Activated T-cell treated with anti-CD3 and anti-CD28 coated beads for 1 hour (primary cell): ENCODE measurements around the gene SPACA4.

Experiments
- DNase-seq: peaks from one replicate; pipeline ENCODE4 v3.0.0-alpha.2; 2020; ENCODE audit warnings: low read depth

SPACA4 gene

GRCh38 chr19:48634424-48635262 lies 28.1 kb downstream of the SPACA4 start:
- DNase-seq, result peak; percentile 88

DNA sequence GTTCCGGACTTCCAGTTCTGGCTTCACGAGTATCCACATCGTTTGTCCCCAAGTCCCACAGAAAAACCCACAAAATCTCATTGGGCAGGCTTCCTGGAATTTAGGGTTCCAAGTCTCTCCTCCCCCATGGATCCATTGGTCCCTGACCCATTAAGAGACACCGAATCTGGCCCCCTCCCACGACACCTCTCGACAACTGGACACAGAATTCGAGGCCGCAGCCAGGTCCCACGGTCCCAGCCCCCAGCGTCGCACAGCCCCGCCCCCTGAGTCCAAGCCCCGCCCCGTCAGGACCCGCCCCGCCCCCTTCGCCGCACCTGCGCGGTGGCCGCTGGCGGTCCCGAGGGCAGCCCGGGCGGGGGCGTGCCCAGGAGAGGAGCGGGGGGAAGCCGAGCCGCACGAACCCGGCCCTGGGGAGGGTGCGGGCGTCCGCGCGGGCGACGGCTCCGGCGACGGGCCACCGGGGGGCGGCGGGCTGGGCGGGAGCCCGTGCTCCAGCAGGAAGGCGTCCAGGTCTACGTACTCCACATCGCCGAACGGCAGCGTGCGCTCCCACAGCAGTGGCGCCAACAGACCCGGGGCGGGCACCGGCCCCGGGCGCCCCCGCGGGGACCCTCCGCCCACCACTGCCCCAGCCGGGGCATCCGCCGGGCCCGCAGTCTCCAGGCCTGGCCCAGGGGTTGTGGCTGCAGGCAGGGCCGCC lies 28.9 kb downstream of the SPACA4 start:
- peak; percentile 74 for DNase-seq

GRCh38 chr19:48635966-48636858 lies 29.7 kb downstream of the SPACA4 start:
- DNase-seq, result no peak

GRCh38 chr19:48636859-48637448 lies 30.4 kb downstream of the SPACA4 start, which contains the start of gene DBP:
Gene DBP (minus strand): TSS chr19:48637379. CDS start chr19:48636994, 385 bp downstream.
- DNase-seq, result no peak

GRCh38 chr19:48637449-48637947 lies 31.0 kb downstream of the SPACA4 start:
- DNase-seq, result peak; percentile 99

DNA sequence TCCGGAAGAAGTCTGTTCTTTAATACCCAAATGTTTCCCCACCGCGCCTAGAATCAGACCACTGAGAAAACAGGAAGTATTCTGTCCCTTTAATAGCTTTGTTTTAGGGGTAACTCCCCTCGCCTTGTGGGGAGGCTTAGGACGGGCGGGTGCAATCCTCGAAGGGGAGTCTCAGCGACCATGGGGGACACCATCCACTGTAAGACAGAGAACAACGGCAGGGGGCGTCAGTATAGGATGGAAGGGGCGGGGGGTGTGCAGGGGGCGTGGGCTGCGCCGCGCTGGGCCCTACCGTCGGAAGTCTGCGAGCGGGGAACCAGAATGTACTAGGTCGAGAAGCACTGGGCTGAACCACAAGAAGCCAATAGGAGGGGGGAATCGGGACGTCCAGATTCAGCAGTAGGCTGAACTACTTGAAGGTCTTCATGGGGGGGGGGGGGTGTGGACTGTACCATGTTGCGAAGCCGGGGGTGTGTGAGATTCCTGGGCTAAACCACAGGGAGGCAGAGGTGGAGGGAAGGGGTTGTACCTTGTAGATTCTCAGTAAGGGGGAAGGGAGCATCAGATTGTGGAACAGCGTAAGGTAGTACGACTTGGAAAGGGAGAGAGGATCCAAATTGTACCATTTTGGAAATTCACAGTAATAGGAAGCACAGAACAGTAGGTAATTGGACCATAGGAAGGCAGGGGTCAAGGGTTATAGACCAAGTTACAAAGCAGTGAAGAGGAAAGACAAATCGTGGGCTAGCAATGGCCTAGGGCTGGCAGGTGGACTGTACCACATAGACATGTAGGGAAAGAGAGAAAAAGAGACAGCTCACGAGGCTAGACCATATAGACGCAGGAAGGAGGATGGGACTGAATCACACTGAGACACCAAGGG lies 31.6 kb downstream of the SPACA4 start:
- peak; percentile 71 for DNase-seq

- no peak for DNase-seq
Observed at GRCh38 chr19:48638831-48639381, 32.4 kb downstream of the SPACA4 start.

DNA sequence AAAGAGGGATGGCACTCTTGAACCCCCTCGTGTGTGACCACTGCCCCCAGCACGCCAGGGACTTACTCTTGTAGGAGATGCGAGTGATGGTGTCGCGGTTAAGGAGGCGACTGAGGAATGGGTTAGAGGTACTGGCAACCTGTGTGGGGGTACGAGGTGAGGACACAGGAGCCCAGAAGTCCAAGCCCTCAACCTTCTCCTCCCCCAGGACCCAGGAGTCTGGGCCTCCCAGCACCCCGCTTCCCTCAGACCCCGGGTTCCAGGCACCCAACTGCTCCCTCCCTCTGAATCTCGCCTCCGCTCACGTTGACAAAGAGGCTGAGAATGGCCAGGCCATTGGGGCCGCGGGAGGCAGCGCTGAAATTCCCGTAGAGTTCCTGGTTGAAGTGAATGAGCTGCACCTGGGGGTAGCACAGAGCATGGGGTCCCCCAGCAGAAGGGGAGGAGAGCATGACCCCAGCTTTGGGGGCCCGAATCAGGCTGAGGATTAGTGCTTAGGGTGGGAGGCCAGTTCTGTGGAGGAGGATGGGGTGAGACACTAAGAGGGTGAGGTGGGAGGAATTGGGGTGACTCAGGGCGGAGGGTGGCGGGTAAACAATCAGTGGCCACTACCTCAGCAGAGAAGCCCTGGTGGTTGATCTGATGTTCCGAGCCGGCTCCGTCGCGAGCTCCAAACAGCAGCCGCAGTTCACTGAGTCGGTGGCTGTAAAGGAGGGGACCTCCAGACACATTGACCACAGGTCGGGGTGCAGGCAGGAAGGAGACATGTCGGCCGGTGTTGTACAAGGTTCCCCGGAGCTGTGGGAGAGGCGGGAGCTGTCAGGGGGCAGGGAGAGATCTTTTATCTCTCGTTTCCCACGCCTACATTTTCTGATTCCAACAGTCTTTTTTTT lies 33.2 kb downstream of the SPACA4 start:
- DNase-seq, result no peak

- DNase-seq, result no peak
Observed at GRCh38 chr19:48641850-48642249, 35.3 kb downstream of the SPACA4 start.

GRCh38 chr19:48642862-48643261 lies 36.3 kb downstream of the SPACA4 start:
- no peak for DNase-seq

GRCh38 chr19:48644355-48644754 lies 37.8 kb downstream of the SPACA4 start:
- DNase-seq, result no peak

- peak; percentile 56 for DNase-seq
Observed at GRCh38 chr19:48644839-48645619, 38.5 kb downstream of the SPACA4 start.

DNA sequence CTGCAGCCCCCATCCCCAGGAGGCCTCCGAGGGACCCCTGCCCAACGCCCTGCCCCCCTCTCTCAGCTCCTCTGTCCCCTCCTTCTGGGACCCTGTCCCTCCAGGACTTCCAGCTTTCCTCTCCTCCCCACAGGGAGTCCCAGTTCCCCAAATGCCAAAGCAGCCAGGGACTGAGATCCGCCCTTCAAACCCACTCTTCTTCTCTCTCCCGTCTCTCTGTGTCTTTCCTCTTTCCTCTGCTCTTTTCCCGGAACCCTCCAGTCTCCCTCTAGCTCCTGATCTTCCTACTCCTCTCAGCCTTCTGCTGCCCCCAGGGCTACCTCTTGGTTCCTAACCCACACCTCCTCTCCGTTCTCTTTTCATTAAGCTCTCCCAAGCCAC lies 39.1 kb downstream of the SPACA4 start:
- DNase-seq, result no peak

DNA sequence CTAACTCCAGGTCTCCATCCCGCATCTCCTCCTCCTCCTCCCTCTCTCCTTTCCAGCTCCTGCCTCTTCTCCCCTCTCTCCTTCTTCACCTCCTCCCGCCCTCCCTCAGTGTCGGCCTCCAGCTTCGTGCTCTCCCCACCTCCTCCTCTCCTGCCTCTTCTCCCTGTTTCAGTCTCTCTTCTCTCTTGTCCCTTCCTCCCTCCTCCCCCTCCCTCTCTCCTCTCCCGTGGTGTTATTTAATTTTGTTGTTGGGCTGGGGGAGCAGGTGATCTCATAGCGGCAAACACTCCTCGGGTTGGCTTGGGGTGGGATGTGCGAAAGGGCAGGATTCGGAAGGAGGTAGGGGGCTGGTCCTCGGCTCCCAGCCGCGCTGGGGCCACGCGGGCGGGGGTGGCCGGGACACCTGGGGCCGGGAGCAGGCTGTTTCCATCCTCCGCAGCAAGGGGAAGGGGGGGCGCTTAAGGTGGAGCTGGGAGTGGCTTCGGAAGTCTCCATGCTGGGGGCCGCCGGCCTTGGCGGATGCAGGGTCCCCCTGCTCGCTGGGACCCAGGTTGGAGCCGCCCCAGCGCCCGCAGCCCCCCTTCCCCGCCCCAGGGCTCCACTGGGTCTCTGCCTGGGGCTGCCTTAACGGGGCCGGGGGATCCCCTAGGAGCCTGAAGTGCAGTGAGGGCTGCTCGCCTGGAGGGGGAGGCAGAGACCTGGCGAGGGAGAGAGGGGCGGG lies 39.6 kb downstream of the SPACA4 start, which contains the start of gene CA11:
CA11 (minus strand) TSS at position 187 of the 721 bp plus-strand sequence. CDS start 555 bp downstream, outside the sequence.
- DNase-seq, result peak; percentile 87

DNA sequence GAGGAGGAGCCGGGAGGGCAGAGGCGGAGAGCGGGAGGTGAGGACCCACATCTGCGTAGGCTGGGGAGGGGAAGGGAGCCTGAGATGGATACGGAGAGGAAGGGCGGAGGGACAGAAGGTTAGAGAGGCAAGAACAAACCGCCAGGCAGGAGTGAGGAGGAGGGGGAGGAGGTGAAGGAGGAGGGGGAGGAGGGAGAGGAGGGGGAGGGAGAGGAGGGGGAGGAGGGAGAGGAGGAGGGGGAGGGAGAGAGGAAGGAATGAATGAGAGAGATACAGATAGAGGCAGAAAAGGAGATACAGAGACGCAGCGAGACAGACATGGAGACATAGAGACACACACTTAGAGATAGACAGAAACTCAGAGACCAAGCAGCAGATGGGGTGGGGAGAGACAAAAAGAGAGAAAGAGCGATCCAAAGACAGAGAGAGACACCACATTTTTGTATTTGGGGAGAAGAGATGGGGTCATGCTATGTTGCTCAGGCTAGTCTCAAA lies 40.2 kb downstream of the SPACA4 start:
- DNase-seq, result no peak

- DNase-seq, result no peak
Observed at GRCh38 chr19:48648134-48648533, 41.6 kb downstream of the SPACA4 start.

DNA sequence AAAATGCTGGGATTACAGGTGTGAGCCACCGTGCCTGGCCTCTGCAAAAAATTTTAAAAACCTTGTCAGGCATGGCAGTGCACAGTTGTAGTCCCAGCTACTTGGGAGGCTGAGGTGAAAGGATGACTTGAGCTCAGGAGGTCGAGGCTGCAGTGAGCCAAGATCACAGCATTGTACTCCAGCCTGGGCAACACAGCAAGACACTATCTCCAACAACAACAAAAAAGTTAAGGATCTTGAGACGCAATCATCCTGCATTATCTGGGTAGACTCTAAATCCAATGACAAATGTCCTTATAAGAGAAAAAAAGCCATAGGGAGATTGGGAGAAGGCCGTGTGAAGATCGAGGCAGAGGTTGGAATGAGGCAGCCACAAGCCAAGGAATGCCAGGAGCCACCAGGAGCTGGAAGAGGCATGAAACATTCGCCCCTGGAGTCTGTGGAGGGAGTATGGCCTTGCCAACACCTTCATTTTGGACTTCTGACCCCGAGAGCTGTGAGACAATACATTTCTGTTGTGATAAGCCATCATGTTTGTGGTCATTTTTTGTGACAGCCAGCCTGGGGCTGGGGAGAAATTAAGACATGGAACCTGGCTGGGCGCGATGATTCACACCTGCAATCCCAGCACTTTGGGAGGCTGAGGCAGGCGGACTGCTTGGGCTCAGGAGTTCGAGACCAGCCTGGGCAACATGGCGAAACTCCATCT lies 44.6 kb downstream of the SPACA4 start:
- no peak for DNase-seq
